Measurements from ENCODE around the gene STS.

- TF ChIP-seq, protein P1, sequence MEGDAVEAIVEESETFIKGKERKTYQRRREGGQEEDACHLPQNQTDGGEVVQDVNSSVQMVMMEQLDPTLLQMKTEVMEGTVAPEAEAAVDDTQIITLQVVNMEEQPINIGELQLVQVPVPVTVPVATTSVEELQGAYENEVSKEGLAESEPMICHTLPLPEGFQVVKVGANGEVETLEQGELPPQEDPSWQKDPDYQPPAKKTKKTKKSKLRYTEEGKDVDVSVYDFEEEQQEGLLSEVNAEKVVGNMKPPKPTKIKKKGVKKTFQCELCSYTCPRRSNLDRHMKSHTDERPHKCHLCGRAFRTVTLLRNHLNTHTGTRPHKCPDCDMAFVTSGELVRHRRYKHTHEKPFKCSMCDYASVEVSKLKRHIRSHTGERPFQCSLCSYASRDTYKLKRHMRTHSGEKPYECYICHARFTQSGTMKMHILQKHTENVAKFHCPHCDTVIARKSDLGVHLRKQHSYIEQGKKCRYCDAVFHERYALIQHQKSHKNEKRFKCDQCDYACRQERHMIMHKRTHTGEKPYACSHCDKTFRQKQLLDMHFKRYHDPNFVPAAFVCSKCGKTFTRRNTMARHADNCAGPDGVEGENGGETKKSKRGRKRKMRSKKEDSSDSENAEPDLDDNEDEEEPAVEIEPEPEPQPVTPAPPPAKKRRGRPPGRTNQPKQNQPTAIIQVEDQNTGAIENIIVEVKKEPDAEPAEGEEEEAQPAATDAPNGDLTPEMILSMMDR (conservative IDR thresholded peaks at IDR 0.05) = no peak
- no peak for TF ChIP-seq EZH2 (IDR thresholded peaks at IDR 0.05; ENCODE audit: low read depth)
Observed at GRCh38 chrX:7109838-7110793, 37.4 kb upstream of the STS start.

Measured in PC-9 (cell line).